Measurements from ENCODE around the gene WNT7A. TPM values are rescaled to one million over a fixed set of nuclear protein-coding genes. Genes with fewer than 3 reads are reported as not detected.

Gene WNT7A
- total and polyA plus RNA-seq, 2 donors (not counting 3 experiments of a cell fraction or from before 2014, with no cell fraction given) = not detected

GRCh38 chr3:13812034-13812471, 67.8 kb downstream of the WNT7A start:
- FAIRE-seq = no peak
- no peak overlapping the region for H3K27ac ChIP-seq (ENCODE audit: insufficient read depth, low read depth, low read length)
- no peaks in the 10 kb centered on the region for H4K20me1 ChIP-seq (replicated peaks; ENCODE audit: control insufficient read depth, extremely low read depth, insufficient read depth, low read length)
- intact Hi-C loops (cut with micrococcal nuclease) (no loop called here), dilution Hi-C loops (cut with MboI; ENCODE audit: extremely low pct_ligation_motif_present, low sequenced_read_pairs) (no loop called here)
- no TSS peak for BruUV-seq (replicated peaks)
- no peak overlapping the region for H3K9ac ChIP-seq (replicated peaks; ENCODE audit: extremely low read depth, insufficient read depth, low read length)
- no peaks in the 10 kb centered on the region for H3K79me2 ChIP-seq (ENCODE audit: control insufficient read depth, insufficient read depth, low read length)
- no peak overlapping the region for H3K4me2 ChIP-seq (ENCODE audit: insufficient read depth, low read length)
- H3K9me3 ChIP-seq (replicated peaks; ENCODE audit: control insufficient read depth, insufficient read depth, low read length) = peaks cover 11% of the 10 kb centered on the region
- H3K27me3 ChIP-seq (ENCODE audit: control insufficient read depth in 2 of 2, insufficient read depth in 2 of 2, low read length in 2 of 2) = no peaks in the 10 kb centered on the region
- no peaks in the 10 kb centered on the region for H3K36me3 ChIP-seq (ENCODE audit: control insufficient read depth in 2 of 2, extremely low read depth in 1 of 2, insufficient read depth in 2 of 2, low read length in 2 of 2)
- ChIA-PET CTCF (no interaction called here), POLR2A (no interaction called here)
- H3K4me1 ChIP-seq (ENCODE audit: control insufficient read depth, extremely low read depth, insufficient read depth, low read length) = no peaks in the 10 kb centered on the region
- DNase-seq (ENCODE audit: low read depth, low spot score) = no peak
- TF ChIP-seq POLR2A (IDR thresholded peaks at IDR 0.05; ENCODE audit: low read depth, low read length) (no peak), GATA2 (IDR thresholded peaks at IDR 0.05; ENCODE audit: insufficient read depth, insufficient read length, low read depth, low read length) (no peak), POLR2AphosphoS5 (IDR thresholded peaks at IDR 0.05; ENCODE audit: insufficient read depth, low read depth, low read length) (no peak), CTCF (IDR thresholded peaks at IDR 0.05; ENCODE audit: extremely low read depth in 1 of 2, insufficient read depth in 1 of 2, low read depth in 1 of 2, low read length in 2 of 2) (no peak), MYC (IDR thresholded peaks at IDR 0.05; ENCODE audit: low read depth, low read length) (no peak), MAX (IDR thresholded peaks at IDR 0.05; ENCODE audit: insufficient read depth, insufficient read length) (no peak), FOS (IDR thresholded peaks at IDR 0.05; ENCODE audit: borderline replicate concordance, insufficient read depth, low read length) (no peak), JUN (IDR thresholded peaks at IDR 0.05; ENCODE audit: borderline replicate concordance, insufficient read depth, insufficient read length, low read depth) (no peak), EZH2 (IDR thresholded peaks at IDR 0.05; ENCODE audit: borderline replicate concordance, low read depth, low read length, severe bottlenecking) (no peak)
- no peak overlapping the region for H3K4me3 ChIP-seq (replicated peaks in 1 of 3; ENCODE audit: insufficient read depth in 1 of 3, low read depth in 1 of 3, low read length in 3 of 3)
- no peaks in the 10 kb centered on the region for H3K9me1 ChIP-seq (replicated peaks; ENCODE audit: control insufficient read depth, extremely low read depth, insufficient read depth, low read length)
- no peak overlapping the region for H2AFZ ChIP-seq (ENCODE audit: low read depth, low read length)
